OCI-LY1 (cell line): ENCODE results near the gene PPP1R14C.

ENCODE experiments used
- EZH2 ChIP-seq: fragments of 200-600 bp; sonication (generic), shearing (Covaris generic); IDR thresholded peaks from 2 replicates; pipeline ENCODE4 v1.8.0; 2017; ENCODE audit warnings: borderline replicate concordance, mixed run types, mild to moderate bottlenecking, antibody characterized with exemption, low read length, moderate library complexity, mixed read lengths
- TF ChIP-seq, protein P1 (sequence below): fragments of 200-600 bp; sonication (generic), shearing (Covaris generic); IDR thresholded peaks from 2 replicates; pipeline ENCODE4 v1.5.1; 2017; ENCODE audit warnings: mild to moderate bottlenecking, antibody characterized with exemption, low read length, moderate library complexity, mixed read lengths

DNA sequence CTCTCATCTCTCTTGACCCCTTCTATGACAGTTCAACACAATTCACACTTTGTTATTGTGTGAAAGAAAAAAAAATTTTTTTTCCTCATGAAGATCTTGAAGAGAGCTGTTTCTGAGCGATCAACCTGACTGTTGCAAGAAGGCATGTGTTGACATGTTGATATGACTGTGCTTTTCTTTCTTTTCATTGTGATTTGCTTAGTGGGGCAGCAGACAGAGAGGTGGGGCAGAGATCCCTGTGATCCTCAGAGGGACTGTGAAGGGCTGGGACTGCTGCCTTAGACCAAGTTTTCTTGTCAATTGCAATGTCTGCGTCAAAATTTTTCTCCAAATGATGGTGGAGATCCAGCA is 155.2 kb downstream of the PPP1R14C start:
- TF ChIP-seq EZH2, result no peak
- TF ChIP-seq, protein P1, sequence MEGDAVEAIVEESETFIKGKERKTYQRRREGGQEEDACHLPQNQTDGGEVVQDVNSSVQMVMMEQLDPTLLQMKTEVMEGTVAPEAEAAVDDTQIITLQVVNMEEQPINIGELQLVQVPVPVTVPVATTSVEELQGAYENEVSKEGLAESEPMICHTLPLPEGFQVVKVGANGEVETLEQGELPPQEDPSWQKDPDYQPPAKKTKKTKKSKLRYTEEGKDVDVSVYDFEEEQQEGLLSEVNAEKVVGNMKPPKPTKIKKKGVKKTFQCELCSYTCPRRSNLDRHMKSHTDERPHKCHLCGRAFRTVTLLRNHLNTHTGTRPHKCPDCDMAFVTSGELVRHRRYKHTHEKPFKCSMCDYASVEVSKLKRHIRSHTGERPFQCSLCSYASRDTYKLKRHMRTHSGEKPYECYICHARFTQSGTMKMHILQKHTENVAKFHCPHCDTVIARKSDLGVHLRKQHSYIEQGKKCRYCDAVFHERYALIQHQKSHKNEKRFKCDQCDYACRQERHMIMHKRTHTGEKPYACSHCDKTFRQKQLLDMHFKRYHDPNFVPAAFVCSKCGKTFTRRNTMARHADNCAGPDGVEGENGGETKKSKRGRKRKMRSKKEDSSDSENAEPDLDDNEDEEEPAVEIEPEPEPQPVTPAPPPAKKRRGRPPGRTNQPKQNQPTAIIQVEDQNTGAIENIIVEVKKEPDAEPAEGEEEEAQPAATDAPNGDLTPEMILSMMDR, result no peak
